ENCODE results near the gene SMIM45.

GRCh38 chr22:41919357-41920224 is 32.4 kb upstream of the SMIM45 start:
- TF ChIP-seq CTCF (IDR thresholded peaks at IDR 0.05) (no peak), POLR2A (IDR thresholded peaks at IDR 0.05) (no peak), EP300 (IDR thresholded peaks at IDR 0.05) (no peak)

All from ovary (tissue), 3 donors.